NT2/D1 (cell line): ENCODE measurements around the gene CALHM1.

Experiments used
- SUZ12 ChIP-seq: IDR thresholded peaks from 2 replicates; pipeline ENCODE4 v1.6.1; 2011; ENCODE audit not compliant: insufficient read length, insufficient read depth; ENCODE audit errors: extremely low read depth
- YY1 ChIP-seq: IDR thresholded peaks from 2 replicates; pipeline ENCODE4 v1.6.1; 2011; ENCODE audit not compliant: insufficient read length, insufficient read depth
- ZNF274 ChIP-seq: IDR thresholded peaks from 2 replicates; pipeline ENCODE4 v1.6.1; 2011; ENCODE audit warnings: mild to moderate bottlenecking, low read depth, low read length

DNA sequence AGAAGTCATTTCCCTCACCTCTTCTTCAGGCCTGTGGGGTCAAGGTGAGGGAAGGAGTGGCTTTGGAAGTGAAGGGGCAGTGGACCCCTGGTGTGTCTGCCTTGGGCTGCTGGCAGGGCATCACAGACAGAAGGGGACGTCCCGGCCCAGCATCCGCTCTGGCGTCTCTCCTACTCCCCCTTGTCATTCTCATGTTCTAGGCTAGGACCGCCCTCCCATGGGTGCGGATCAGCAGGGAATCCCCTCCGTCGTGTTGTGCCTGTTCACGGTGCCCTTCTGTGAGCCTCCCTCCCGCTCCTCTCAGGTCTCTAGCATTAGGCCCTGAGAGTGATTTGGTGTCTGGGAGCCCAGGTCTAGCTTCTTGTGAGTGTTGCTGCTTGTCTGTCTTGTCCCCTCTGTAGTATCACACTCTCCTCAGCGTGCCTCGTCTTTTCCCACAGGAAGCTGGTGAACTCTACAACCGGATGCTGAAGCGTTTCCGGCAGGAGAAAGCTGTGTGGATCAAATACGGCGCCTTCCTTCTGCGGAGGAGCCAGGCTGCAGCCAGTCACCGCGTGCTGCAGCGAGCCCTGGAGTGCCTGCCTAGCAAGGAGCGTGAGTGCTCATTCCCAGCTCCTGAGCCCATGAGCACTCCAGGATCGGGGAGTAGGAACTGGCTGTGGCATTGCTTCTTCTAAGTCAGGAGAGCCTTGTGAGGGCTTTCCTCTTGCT is 15.1 kb downstream of the CALHM1 start:
- no peak for TF ChIP-seq ZNF274
- TF ChIP-seq YY1, result no peak
- no peak for TF ChIP-seq SUZ12
